Amygdala (tissue), 56 donors: Measurements from ENCODE around the gene TMC3.

Experiments used
- DNase-seq, 56 donors: peaks; one replicate each; lab custom pipeline; 2025; lab: John Stamatoyannopoulos, UW

TMC3 gene

GRCh38 chr15:81301815-81302399 is 72.1 kb downstream of the TMC3 start:
- peak in 7 of 56 donors; percentile 9 to 40 (median 22) for DNase-seq

GRCh38 chr15:81301385-81301784 is 72.6 kb downstream of the TMC3 start:
- DNase-seq = no peak

- DNase-seq = no peak
These were observed 74.3 kb downstream of the TMC3 start for GRCh38 chr15:81299630-81300273.

DNA sequence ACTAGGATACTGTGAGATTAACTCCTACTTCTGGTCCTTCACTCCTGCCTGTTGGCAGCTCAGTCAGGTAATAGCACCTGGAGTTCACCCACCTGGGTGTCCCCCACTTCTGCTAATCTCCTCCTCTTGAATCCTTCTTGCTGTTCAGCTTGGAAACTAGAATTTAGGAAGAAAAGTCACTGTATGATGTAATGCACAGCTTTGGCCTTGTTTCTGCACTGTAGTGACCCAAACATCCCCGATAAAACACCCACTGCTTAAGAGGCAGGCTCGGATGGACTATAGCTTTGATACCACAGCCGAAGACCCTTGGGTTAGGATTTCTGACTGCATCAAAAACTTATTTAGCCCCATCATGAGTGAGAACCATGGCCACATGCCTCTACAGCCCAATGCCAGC is 74.9 kb downstream of the TMC3 start:
- DNase-seq = no peak

GRCh38 chr15:81298611-81299010 is 75.4 kb downstream of the TMC3 start:
- DNase-seq = no peak

DNA sequence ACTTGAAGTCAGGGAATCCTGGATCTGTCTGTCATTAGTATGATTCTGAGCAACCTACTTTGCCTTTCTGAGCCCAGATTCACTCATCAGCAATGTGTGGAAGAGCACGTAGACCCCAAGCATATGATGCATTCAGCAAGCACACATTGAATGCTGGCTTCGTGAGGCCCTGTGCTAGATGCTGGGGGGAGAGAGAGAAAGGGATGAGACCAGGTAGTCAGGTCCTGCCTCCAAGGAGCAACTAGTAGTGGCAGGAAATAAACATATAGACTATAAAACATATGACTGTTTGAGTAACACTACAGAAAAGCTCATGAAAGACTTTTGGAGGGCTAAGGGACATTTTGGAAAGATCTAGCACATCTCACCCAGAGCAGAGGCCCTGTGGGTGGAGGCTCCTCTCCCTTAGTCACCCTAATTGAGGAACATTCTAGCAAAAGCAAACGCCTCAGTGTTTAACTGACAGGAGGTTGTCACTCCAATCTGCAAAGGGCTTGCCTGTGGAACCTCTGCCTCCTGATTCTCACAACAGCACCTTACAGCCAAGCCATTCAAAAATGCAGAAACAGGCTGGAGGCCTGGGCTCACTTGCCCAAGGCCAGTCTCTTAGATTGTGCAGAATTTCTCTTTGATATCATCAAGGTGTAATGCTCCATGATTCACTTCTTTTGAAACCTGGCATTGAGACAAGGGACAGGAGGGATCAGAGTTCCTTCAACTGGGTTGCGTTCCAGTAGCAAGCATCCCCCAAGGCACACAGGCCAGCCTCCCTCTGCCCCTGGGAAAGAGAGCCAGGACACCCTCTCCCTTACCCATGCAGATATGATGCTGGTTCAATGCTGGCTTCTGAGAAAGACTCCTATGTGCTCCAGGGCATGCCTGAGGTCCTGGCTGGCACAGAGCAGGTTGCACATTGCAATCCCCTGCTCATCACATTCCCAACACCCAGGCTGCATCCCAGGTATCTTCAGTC is 76.1 kb downstream of the TMC3 start:
- no peak for DNase-seq

- no peak for DNase-seq
These were observed 76.9 kb downstream of the TMC3 start for GRCh38 chr15:81297147-81297572.

DNA sequence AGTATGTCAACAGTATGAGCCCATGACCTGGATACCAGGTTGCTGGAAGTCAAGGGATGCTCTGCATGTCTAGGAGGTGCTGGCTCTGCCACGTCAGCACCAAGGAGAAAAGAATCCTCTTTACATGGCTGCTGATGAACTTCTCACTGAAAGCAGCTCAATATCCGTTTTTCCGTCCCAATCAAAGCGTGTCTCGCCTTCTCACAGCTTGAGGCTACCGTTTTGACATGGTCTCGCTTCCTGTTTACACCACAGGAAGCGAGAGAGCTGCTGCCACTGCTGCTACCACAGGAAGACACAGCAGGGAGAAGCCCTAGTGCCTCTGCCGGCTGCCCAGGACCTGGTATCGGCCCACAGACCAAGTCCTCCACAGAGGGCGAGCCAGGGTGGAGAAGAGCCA is 77.3 kb downstream of the TMC3 start:
- peak in 6 of 56 donors; percentile 4 to 49 (median 22) for DNase-seq

- no peak for DNase-seq
These were observed 77.8 kb downstream of the TMC3 start for GRCh38 chr15:81296186-81296585.

DNA sequence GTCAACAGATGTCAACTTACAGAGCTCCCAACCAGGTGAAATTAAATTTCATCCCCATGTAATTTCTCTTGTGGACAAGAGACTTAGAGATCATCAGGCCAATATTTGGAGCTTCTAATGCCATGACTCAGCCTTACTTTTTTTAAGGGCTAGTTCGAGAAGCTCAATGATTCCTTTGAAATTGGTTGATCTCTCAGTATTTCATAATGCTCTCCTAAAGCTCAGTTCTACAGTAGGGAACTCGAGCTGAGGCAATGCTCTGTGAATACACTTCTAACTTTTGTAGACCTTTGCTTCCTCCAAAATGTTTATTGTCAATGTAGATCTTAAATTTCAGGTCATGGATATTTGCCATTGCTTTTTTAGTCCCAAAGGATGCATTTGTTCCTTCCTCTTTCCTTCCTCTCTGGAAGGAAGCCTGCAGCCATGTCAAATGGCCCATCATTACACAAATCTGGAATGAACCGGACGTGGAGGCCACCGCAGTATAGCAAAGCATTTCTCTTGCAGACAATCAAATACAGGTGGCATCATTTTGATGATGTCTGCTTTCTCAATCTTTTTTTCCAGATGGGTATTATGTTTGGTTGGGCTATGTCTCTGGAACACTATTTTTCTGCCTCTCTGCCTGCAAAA is 78.4 kb downstream of the TMC3 start:
- DNase-seq = no peak

- DNase-seq = no peak
These were observed 79.5 kb downstream of the TMC3 start for GRCh38 chr15:81294516-81294880.

- peak in 1 of 56 donors; percentile 32 for DNase-seq
These were observed 80.1 kb downstream of the TMC3 start for GRCh38 chr15:81293728-81294515.

DNA sequence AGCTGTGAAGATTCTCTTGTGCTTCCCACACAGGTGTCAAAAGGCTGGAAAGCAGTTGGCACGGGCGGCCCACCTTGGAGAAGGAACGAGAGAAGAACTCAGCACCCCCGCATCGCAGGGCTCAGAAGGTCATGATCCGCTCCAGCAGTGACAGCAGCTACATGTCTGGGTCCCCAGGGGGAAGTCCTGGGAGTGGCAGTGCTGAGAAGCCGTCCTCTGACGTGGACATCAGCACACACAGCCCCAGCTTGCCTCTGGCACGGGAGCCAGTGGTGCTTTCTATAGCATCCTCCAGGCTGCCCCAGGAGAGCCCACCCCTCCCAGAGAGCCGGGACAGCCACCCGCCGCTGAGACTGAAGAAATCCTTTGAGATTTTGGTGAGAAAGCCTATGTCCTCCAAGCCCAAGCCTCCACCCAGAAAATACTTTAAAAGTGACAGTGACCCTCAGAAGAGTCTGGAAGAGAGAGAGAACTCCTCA is 81.5 kb downstream of the TMC3 start:
- no peak for DNase-seq

- DNase-seq = no peak
These were observed 82.0 kb downstream of the TMC3 start for GRCh38 chr15:81291916-81292522.

GRCh38 chr15:81289910-81290309 is 84.1 kb downstream of the TMC3 start:
- DNase-seq = no peak

- DNase-seq = no peak
These were observed 85.4 kb downstream of the TMC3 start for GRCh38 chr15:81288616-81289015.

DNA sequence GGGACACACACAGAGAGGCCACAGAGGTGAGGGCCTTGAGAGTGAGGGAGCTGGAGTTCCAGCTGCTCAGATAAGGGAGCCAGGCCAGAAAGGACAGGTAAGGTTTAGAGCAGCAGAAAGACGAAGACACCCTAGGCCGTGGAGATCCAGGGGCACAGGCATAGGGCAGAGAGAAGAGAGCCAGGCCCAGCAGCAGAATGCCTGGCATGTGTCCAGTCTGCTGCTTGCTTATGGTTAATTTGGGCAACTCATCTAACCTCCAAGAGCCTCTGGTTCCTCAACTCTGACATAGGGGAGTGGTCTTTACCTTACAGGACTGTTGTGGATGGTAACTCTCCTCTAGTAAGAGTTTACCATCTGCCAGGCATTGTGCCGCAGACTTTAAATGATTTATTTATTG is 86.0 kb downstream of the TMC3 start:
- DNase-seq = no peak

DNA sequence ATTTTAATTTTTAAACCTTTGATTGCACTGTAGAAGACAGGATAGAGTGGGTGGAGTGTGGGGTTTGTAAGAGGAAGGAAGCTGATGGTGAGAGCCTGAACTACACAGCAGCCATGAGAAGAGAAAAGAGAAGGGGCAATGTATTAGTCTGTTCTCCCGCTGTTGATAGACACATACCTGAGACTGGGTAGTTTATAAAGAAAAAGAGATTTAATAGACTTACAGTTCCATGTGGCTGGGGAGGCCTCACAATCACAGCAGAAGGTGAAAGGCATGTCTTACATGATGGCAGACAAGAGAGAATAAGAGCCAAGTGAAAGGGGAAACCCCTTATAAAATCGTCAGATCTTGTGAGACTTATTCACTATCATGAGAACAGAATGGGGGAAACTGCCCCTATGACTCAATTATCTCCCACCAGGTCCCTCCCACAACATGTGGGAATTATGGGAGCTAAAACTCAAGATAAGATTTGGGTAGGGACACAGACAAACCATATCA is 87.3 kb downstream of the TMC3 start:
- DNase-seq = no peak

GRCh38 chr15:81285461-81285860 is 88.6 kb downstream of the TMC3 start:
- no peak for DNase-seq
